ENCODE data around the gene PNPO. TPM values are rescaled to one million over a fixed set of nuclear protein-coding genes. Genes with fewer than 3 reads are reported as not detected.
A peak's percentile ranks its signal among the peaks of the same experiment; 100 is the strongest.

The PNPO gene
- polyA plus RNA-seq, 1 of the 3 experiments (the other 2 are of a cell fraction) = 26.1 TPM

- TF ChIP-seq, protein P1, sequence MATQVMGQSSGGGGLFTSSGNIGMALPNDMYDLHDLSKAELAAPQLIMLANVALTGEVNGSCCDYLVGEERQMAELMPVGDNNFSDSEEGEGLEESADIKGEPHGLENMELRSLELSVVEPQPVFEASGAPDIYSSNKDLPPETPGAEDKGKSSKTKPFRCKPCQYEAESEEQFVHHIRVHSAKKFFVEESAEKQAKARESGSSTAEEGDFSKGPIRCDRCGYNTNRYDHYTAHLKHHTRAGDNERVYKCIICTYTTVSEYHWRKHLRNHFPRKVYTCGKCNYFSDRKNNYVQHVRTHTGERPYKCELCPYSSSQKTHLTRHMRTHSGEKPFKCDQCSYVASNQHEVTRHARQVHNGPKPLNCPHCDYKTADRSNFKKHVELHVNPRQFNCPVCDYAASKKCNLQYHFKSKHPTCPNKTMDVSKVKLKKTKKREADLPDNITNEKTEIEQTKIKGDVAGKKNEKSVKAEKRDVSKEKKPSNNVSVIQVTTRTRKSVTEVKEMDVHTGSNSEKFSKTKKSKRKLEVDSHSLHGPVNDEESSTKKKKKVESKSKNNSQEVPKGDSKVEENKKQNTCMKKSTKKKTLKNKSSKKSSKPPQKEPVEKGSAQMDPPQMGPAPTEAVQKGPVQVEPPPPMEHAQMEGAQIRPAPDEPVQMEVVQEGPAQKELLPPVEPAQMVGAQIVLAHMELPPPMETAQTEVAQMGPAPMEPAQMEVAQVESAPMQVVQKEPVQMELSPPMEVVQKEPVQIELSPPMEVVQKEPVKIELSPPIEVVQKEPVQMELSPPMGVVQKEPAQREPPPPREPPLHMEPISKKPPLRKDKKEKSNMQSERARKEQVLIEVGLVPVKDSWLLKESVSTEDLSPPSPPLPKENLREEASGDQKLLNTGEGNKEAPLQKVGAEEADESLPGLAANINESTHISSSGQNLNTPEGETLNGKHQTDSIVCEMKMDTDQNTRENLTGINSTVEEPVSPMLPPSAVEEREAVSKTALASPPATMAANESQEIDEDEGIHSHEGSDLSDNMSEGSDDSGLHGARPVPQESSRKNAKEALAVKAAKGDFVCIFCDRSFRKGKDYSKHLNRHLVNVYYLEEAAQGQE (IDR thresholded peaks at IDR 0.05; ENCODE audit: low read depth, low read length) = no peak
- TF ChIP-seq PBX3 (IDR thresholded peaks at IDR 0.05) = peak; percentile 58
- peak; percentile 11 to 99; a peak in 3 of 4 replicates for TF ChIP-seq EP300 (IDR thresholded peaks at IDR 0.05; ENCODE audit: borderline replicate concordance in 1 of 2, low read depth in 1 of 2, low read length in 1 of 2)
- TF ChIP-seq, protein P2, sequence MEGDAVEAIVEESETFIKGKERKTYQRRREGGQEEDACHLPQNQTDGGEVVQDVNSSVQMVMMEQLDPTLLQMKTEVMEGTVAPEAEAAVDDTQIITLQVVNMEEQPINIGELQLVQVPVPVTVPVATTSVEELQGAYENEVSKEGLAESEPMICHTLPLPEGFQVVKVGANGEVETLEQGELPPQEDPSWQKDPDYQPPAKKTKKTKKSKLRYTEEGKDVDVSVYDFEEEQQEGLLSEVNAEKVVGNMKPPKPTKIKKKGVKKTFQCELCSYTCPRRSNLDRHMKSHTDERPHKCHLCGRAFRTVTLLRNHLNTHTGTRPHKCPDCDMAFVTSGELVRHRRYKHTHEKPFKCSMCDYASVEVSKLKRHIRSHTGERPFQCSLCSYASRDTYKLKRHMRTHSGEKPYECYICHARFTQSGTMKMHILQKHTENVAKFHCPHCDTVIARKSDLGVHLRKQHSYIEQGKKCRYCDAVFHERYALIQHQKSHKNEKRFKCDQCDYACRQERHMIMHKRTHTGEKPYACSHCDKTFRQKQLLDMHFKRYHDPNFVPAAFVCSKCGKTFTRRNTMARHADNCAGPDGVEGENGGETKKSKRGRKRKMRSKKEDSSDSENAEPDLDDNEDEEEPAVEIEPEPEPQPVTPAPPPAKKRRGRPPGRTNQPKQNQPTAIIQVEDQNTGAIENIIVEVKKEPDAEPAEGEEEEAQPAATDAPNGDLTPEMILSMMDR (IDR thresholded peaks at IDR 0.05) = no peak
- TF ChIP-seq SMC3 (IDR thresholded peaks at IDR 0.05; ENCODE audit: low read depth, low read length) = no peak; the same call in 1 of the 2 replicates
- peak; percentile 100 for TF ChIP-seq FOXJ3 (CRISPR knock-in tag; IDR thresholded peaks at IDR 0.05)
Observed at GRCh38 chr17:47996201-47996600, 54.8 kb downstream of the PNPO start (continued).

DNA sequence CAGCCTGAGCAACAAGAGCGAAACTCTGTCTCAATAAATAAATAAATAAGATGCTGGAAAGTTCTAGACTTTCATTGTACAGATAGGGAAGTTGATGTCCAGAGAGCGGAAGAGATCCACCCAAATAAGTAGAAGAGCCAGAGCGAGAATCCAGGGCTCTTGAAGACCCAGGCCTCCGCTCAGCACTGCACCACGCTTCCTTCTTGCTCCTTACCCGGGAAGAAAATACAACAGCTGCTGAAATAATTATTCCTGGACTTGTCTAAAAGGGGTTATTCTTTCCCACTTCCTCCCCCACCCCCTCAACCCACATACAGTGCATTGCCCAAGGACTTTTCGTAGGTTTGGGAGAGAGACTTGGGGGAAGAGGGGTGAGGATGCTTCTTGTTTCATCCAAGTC, 56.2 kb downstream of the PNPO start:
- Histone ChIP-seq H3K4me1 (ENCODE audit: control insufficient read depth in 1 of 2, insufficient read depth in 2 of 2, low read depth in 1 of 2, low read length in 1 of 2) (peaks cover 22 to 74% of the 10 kb centered on the region in 2 experiments), H3K27me3 (ENCODE audit: insufficient read depth) (no peaks in the 10 kb centered on the region), H2AFZ (ENCODE audit: low read depth) (no peak overlapping the region), H3K79me2 (ENCODE audit: insufficient read depth) (no peaks in the 10 kb centered on the region), H3K9ac (no peak overlapping the region), H3F3A (replicated peaks; ENCODE audit: insufficient read depth) (peaks cover 14% of the 10 kb centered on the region), H3K36me3 (replicated peaks in 1 of 2; ENCODE audit: control insufficient read depth in 1 of 2, insufficient read depth in 2 of 2, low read length in 1 of 2) (no peaks in the 10 kb centered on the region), H4K20me1 (ENCODE audit: insufficient read depth) (no peaks in the 10 kb centered on the region), H3K9me2 (no peaks in the 10 kb centered on the region), H3K4me2 (no peak overlapping the region), H3K9me3 (no peaks in the 10 kb centered on the region), H3K4me3 (ENCODE audit: low read depth in 2 of 2, low read length in 1 of 2) (no peak overlapping the region), H3K27ac (ENCODE audit: low read depth in 2 of 2, low read length in 1 of 2) (peak overlapping the region in 1 of 2 experiments; percentile 61; a peak in 2 of 4 replicates)
- TF ChIP-seq TEAD4 (IDR thresholded peaks at IDR 0.05; ENCODE audit: borderline replicate concordance, insufficient read depth) (no peak), EZH2phosphoT487 (IDR thresholded peaks at IDR 0.05; ENCODE audit: borderline replicate concordance, low read depth) (no peak), GATA2 (CRISPR knock-in tag; IDR thresholded peaks at IDR 0.05) (no peak), RCOR1 (IDR thresholded peaks at IDR 0.05; ENCODE audit: low read length) (no peak), RXRA (IDR thresholded peaks at IDR 0.05; ENCODE audit: borderline replicate concordance, low read depth) (no peak), MEF2A (IDR thresholded peaks at IDR 0.05; ENCODE audit: borderline replicate concordance, low read depth) (no peak), CHD2 (IDR thresholded peaks at IDR 0.05; ENCODE audit: low read length, partially characterized antibody) (no peak), YY1 (IDR thresholded peaks at IDR 0.05; ENCODE audit: low read depth) (no peak), FOXM1 (IDR thresholded peaks at IDR 0.05; ENCODE audit: low read depth) (no peak)
- CTCF ChIA-PET = interaction anchor here (22.5 to 41.8 kb wide), 2 partner anchors 13 to 19 kb away, joined by 479 to 1752 read pairs; no protein-coding TSS in a partner anchor
- 90% methylated on average over 7 of the region's 7 CpGs for WGBS (ENCODE audit: low lambda C conversion rate)
- DNase-seq = no peak
- POLR2A ChIA-PET = interaction anchor here (0.6 to 9.0 kb wide), 4 partner anchors 11 to 56 kb away, joined by 3 to 223 read pairs (median 30); partner anchors contain the start of gene PNPO
